Activated CD8-positive, alpha-beta memory T cell treated with anti-CD3 and anti-CD28 coated beads for 24 hours (primary cell): ENCODE measurements around the gene P2RX2.

Experiments
- DNase-seq: peaks from one replicate; pipeline ENCODE4 v3.0.0-alpha.2; 2020

Gene P2RX2

DNA sequence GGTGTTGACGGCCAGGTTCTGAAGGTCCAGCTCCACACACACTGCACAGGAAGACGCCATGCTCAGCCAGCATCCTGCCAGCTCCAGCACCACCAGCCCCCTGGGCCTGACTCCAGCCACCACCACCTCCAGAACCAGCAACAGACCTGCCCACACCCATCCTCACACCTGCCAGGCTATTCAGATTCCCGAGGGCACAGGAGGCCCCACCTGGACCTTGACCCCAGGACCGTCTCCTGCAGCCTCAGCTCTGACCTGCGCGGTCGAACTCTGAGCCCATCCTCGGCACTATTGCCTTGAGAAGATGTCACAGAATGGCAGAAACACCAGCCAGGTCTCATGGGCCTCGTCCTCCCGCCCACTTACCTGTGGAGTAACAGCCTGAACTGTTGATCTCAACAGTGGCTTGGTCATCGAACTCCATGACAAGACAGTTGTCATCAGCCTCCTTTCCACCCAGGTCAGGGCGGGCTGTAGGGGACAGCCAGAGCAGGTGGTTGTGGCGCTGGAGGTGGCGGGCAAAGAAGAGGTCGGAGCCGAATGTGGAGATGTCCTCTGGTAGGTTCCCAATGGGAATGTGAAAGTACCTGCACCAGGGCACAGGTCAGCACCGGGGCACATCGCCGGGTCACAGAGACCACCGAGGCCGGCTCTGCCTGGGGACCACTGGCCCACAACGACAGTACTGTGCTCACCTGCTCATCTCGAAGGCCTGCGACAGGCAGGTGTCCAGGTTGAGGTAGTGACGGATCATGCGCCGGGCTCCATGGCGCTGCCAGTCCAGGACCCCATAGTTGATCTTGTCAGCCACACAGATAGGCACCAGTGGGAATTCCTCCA is 23.5 kb downstream of the P2RX2 start:
- DNase-seq, result no peak

DNA sequence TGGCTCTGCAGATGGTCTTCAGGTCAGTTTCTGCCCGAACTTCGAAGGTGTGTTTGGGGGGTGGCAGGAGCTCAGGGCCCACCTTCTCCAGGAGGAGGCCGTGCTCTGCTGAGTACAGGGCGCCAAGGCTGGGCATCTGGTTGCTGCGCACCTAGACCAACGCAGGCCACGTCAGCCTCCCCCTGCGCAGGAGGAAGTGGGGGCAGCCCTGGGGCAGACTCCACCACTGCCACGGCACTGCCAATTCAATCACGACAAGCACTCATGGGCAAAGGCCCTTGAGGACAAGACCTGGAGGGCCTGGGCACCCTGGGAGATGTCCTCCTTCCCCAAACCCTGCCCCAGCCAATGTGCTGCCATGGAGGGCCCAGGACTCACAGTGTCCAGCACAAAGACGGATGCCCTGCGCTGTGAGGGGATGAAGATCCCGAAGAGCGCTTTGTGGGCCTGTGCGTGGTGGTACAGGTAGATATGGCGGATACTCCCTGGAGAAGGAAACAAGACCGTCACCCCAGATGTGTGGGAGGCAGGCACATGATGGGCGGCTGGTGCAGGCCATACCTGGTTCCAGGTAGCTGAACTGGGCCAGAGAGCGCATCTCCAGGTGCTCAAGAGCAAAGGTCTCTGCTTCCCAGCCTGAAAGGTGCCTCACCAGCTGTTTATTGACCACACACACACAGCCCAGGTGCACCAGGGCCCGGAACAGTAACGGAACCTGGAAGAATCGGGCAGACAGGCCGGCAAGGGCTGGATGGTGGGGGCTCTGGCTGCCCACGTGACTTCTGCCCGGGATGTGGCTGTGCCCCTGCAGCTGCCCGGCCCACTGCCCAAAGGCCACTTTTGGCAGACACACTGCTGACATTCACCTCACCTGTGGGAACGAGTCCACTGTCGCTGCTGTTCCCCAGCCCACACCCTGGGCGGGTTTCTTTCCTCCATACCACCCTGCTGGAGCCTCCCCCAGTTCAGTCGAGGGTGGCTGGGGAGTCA is 24.6 kb downstream of the P2RX2 start:
- no peak for DNase-seq

- DNase-seq, result no peak
Measured at GRCh38 chr12:132646850-132647249, 28.3 kb downstream of the P2RX2 start.

GRCh38 chr12:132647858-132648257 is 29.3 kb downstream of the P2RX2 start:
- DNase-seq, result no peak

- DNase-seq, result no peak
Measured at GRCh38 chr12:132648616-132649225, 30.1 kb downstream of the P2RX2 start.

DNA sequence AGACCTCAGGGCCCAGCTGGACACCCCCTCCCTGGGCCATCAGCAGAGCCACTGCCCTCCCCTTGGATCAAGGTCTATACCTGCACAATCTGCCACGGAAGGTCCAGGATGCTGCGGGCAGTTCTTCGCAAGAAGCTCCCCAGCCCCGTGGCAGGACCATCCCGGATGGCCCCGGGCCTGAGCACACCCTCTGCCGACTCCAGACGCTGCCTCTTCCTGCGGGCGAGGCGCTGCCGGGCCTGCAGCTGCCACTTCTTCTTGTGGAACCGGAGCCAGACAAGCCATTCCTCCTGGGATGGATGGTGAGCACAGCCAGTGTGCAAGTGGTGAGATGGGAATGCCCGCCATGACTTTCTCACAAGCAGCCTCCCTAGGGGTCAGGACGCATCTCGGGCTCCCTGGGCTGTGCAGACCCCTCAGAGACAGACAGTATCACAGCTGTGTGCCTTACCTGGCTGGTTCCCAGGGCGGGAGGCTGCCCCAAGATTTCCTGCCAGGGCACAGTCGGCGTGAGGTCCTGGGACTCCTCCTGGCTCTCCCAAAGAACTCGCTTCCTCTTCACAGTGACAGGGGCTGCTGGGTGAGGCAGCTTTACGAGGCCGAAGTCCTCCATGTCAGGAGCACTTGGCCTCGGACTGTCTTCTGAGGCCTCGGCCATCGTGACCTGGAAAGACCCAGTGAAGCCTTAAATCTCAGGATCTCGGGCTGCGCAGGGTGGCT is 30.8 kb downstream of the P2RX2 start:
- no peak for DNase-seq

- no peak for DNase-seq
Measured at GRCh38 chr12:132651444-132652100, 33.0 kb downstream of the P2RX2 start.

DNA sequence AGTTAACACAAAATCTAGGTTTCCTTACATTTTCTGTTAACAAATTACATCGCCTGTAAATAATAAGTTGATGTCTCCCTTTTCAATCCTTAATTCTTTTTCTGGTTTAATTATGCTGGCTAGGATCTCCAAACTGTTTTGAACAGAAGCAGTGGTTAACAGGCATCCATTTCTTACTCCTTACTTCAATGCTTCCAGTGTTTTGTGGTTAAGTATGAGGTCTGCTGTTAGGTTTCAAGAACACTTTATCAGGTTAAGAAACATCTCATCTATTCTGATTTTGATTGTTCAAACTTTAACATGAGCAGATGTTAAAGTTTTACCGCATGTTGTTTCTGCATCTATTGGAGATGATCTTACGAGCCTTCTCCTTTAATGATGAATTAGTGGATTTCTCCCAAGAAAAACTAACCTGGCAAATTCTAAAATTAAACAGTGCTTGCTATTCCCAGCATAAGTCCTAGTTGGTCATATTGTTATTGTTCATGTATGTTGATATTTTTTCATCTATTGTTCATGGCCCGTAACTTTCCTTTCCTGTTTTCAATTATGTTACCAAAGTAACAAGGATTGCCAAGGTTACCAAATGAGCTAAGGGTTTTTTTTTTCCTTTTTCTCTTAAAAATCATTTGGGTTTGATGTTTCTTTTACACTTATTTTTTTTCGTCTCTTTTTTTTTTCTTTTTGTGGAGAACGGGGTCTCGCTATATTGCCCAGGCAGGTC is 35.2 kb downstream of the P2RX2 start:
- no peak for DNase-seq

GRCh38 chr12:132657004-132657727 is 38.6 kb downstream of the P2RX2 start:
- no peak for DNase-seq

- DNase-seq, result no peak
Measured at GRCh38 chr12:132658149-132658894, 39.7 kb downstream of the P2RX2 start.

- DNase-seq, result no peak
Measured at GRCh38 chr12:132659146-132659545, 40.6 kb downstream of the P2RX2 start.

- no peak for DNase-seq
Measured at GRCh38 chr12:132660052-132660451, 41.5 kb downstream of the P2RX2 start.

GRCh38 chr12:132660996-132661395 is 42.4 kb downstream of the P2RX2 start:
- DNase-seq, result no peak

GRCh38 chr12:132661972-132662371 is 43.4 kb downstream of the P2RX2 start:
- DNase-seq, result no peak

GRCh38 chr12:132662901-132663755 is 44.6 kb downstream of the P2RX2 start:
- DNase-seq, result no peak

DNA sequence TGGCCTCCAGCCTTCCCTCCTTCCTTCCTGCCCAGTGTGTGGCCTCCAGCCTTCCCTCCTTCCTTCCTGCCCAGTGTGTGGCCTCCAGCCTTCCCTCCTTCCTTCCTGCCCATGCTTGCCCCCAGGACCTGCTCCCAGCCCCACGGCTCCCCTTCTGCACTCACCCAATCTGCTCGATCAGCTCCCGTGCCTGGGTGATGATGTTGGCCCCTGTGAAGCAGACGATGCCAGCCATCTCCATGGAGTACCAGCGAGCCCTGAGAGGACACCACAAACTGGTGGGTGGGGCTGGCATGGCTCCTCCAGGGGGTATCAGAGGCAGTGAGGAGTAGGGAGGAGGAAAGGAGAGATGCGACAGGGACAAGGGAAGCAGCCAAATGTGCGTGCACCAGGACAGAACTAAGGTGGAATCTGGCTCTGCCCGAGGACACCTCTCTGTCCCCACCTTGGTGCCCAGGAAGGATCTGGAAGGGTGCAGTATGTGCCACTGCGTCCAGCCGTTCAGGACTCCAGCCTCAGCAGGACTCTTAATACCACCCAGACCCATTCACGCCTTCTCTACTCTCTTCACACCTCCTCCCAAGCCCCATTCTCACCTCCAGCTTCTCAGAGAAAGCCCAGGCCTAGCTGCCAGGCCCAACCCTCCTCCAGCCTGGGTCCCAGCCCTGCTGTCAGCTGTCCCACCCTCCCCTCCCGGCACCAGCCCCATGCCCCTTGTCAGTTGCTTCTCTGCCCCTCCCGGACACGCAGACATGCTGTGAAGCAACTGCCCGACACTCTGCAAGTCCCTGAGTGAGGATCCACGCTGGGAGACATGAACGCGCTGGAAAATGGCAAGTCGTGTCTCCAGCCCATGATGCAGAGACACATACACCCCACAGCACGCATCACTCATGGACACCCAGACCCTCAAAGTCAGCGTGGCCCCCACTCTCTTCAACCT is 45.9 kb downstream of the P2RX2 start:
- DNase-seq, result no peak

DNA sequence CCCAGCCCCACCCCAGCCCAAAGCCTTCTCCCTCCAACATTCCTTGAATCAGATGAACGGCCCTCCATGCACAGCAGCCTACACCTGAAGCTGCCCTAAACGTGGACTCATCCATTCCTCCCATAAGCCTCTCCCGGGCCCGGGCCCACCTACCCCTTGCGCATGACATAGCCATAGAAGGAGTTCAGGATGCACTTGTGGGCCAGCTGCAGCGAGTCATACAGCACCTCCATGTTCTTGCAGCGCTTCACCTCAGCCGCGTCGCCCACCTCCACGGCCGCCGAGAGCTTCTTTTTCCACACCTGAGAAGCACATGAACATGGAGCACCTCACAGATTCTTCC is 46.5 kb downstream of the P2RX2 start:
- DNase-seq, result no peak

GRCh38 chr12:132665794-132666193 is 47.2 kb downstream of the P2RX2 start:
- DNase-seq, result no peak
